ENCODE data around the gene NCBP3.

DNA sequence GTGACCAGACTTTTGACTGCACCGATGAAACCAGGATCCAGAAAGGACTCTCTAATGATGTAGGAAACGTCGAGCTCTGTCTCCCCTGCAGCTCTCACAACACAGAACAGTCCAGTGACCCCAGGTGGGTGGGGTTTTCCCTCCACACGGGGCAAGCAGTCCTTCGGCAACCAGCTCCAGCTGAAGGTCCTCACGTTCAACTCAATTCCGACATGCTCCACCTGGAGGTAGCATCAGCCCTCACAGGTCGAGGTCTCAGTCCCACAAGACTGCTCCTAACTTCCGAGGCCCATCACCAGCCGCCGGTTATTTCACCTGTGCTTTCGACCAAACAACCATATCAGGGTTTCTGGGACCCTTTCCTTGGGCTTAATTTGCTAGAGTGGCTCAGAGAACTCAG is 73.3 kb downstream of the NCBP3 start:
- TF ChIP-seq, protein P1, sequence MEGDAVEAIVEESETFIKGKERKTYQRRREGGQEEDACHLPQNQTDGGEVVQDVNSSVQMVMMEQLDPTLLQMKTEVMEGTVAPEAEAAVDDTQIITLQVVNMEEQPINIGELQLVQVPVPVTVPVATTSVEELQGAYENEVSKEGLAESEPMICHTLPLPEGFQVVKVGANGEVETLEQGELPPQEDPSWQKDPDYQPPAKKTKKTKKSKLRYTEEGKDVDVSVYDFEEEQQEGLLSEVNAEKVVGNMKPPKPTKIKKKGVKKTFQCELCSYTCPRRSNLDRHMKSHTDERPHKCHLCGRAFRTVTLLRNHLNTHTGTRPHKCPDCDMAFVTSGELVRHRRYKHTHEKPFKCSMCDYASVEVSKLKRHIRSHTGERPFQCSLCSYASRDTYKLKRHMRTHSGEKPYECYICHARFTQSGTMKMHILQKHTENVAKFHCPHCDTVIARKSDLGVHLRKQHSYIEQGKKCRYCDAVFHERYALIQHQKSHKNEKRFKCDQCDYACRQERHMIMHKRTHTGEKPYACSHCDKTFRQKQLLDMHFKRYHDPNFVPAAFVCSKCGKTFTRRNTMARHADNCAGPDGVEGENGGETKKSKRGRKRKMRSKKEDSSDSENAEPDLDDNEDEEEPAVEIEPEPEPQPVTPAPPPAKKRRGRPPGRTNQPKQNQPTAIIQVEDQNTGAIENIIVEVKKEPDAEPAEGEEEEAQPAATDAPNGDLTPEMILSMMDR (IDR thresholded peaks at IDR 0.05 in 4 of 5, conservative IDR thresholded peaks at IDR 0.05 in 1 of 5), result no peak
- no peak for TF ChIP-seq POLR2A (IDR thresholded peaks at IDR 0.05)

All from gastrocnemius medialis (tissue), 4 donors.